Central memory CD8-positive, alpha-beta T cell (primary cell): ENCODE measurements around the gene ERC2.
"Not testable (repeated sequence)": the region's sequence is repeated elsewhere in the genome, so short reads cannot be mapped to it uniquely, and the experiment has no call there.

Source experiments
- ATAC-seq: fragments of 150-1000 bp; cut with Tn5 transposase; replicated peaks from 2 replicates; pipeline ENCODE4 v1.10.0; 2022; ENCODE audit warnings: mild to moderate bottlenecking, moderate FRiP score, moderate number of reproducible peaks; ENCODE audit not compliant: poor library complexity, severe bottlenecking; ENCODE audit errors: extremely low read depth
- DNase-seq, 2 donors: peaks; one replicate each; pipeline ENCODE4 v3.0.0; 2021; ENCODE audit warnings: low spot score in 2 of 2
- H3K27ac Mint-ChIP-seq: one replicate; pipeline ENCODE4 v1.8.0; 2022; ENCODE audit warnings: low read depth, mild to moderate bottlenecking, moderate library complexity, mixed read lengths
- H3K27me3 Mint-ChIP-seq: one replicate; pipeline ENCODE4 v1.8.0; 2022; ENCODE audit warnings: mixed read lengths
- H3K36me3 Mint-ChIP-seq: one replicate; pipeline ENCODE4 v1.8.0; 2022; ENCODE audit warnings: mild to moderate bottlenecking, moderate library complexity, mixed read lengths; ENCODE audit not compliant: insufficient read depth
- H3K4me1 Mint-ChIP-seq: one replicate; pipeline ENCODE4 v1.8.0; 2022; ENCODE audit warnings: mixed read lengths
- H3K4me3 Mint-ChIP-seq: one replicate; pipeline ENCODE4 v1.8.0; 2022; ENCODE audit warnings: mild to moderate bottlenecking, moderate library complexity, mixed read lengths
- H3K9me3 Mint-ChIP-seq: one replicate; pipeline ENCODE4 v1.8.0; 2022; ENCODE audit warnings: mixed read lengths

Gene ERC2

DNA sequence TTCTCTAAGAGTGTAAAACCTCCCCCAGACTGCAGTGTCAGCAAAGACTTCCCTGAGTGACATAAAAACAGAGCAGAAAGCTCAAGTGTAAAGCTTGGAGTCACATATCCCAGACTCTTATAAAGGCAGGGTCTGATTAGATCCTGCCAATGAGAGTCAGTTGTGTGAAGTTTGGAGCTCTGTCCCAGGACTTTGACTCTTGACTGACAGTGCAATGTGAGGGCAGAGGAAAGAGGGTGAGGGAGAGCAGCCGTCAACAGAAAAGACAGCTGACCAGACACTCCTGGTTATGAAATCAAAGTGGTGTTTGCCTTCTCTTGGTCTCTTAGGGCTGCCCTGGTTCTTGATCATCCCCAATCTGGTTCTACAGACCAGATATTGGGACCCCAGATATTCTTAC, 393.2 kb downstream of the ERC2 start:
- H3K27me3 Mint-ChIP-seq, result no peaks in the 10 kb centered on the region

DNA sequence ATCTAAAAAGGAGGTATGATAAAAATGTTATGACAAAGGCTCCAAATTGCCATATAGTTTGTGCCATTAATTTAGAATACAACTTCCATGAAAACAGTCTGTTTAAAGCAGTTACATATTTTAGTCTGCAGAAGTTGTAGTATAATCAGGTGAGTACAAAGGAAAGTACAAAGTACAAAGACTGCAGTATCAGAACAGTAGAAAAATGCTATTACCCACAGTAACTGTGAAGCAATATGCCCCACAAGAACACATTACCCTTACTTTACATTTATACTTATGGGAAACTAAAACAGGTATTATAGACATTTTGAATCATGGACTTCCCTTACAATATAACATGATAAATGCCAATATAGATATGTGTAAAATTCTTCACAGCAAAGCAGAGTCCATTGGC, 398.5 kb downstream of the ERC2 start:
- Mint-ChIP-seq H3K27ac (no peak overlapping the region), H3K9me3 (peaks cover 26% of the 10 kb centered on the region), H3K27me3 (no peaks in the 10 kb centered on the region), H3K4me1 (no peaks in the 10 kb centered on the region), H3K36me3 (no peaks in the 10 kb centered on the region), H3K4me3 (no peak overlapping the region)
- DNase-seq, result no peak
- no peak for ATAC-seq

More for the DNA sequence above, 393.2 kb downstream of the ERC2 start:
- Mint-ChIP-seq H3K4me3 (no peak overlapping the region), H3K36me3 (peaks cover 2% of the 10 kb centered on the region), H3K9me3 (peaks cover 5% of the 10 kb centered on the region), H3K27ac (no peak overlapping the region), H3K4me1 (no peaks in the 10 kb centered on the region)
- DNase-seq, result no peak
- no peak for ATAC-seq

DNA sequence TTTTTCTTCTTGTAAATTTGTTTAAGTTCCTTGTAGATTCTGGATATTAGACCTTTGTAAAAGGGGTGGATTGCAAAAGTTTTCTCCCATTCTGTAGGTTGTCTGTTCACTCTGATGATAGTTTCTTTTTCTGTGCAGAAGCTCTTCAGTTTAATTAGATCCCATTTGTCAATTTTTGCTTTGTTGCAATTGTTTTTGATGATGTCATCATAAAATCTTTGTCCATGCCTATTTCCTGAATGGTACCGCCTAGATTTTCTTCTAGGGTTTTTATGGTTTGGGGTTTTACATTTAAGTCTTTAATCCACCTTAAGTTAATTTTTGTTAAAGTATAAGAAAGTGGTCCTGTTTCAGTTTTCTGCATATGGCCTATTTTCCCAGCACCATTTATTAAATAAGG, 401.9 kb downstream of the ERC2 start:
- not testable (repeated sequence) for H3K36me3 Mint-ChIP-seq, H3K27me3 Mint-ChIP-seq, H3K27ac Mint-ChIP-seq, ATAC-seq, DNase-seq, H3K4me1 Mint-ChIP-seq, H3K4me3 Mint-ChIP-seq
- peaks cover 26% of the 10 kb centered on the region for H3K9me3 Mint-ChIP-seq

DNA sequence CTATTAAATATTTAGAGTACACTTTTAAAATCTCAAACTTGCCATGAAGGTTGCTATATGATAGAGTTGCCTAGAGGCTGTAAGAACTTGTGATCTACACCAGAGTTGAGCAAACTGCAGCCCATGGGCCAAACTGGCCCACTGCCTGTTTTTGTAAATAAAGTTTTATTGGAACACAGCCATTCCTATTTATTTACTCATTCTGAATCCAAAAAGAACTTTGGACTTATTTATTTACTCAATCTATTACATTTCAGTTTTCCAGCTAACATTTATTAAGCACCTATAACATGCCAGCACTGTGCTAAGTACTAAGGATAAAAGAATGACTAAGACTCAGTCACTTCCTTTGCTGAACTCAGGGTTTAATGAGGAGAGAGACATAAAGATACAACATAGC, 403.6 kb downstream of the ERC2 start:
- no peaks in the 10 kb centered on the region for H3K27me3 Mint-ChIP-seq
- no peak for ATAC-seq
- no peak for DNase-seq
- peaks cover 19% of the 10 kb centered on the region for H3K9me3 Mint-ChIP-seq
- no peaks in the 10 kb centered on the region for H3K36me3 Mint-ChIP-seq
- H3K4me1 Mint-ChIP-seq, result no peaks in the 10 kb centered on the region
- H3K27ac Mint-ChIP-seq, result no peak overlapping the region
- no peak overlapping the region for H3K4me3 Mint-ChIP-seq

DNA sequence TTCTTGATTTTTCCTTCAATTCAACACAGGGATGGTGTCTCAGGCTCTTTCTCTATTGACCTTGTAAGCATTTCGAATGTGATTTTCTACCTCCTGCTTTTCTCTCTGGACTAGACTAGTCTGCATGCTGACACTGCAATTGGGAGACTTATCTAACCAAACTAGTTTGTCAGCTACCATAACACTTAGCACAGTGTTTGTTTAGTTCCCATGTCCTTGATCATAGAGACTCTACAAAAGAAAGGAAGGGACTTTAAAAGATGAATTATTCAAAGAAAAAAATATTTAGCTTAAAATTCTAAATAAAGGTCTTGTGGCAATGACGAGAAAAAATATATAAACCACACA, 407.0 kb downstream of the ERC2 start:
- DNase-seq (no peak), ATAC-seq (no peak)
- H3K27ac Mint-ChIP-seq, result no peak overlapping the region
- H3K4me3 Mint-ChIP-seq, result no peak overlapping the region
- H3K27me3 Mint-ChIP-seq, result no peaks in the 10 kb centered on the region
- H3K9me3 Mint-ChIP-seq, result peaks cover 5% of the 10 kb centered on the region
- no peaks in the 10 kb centered on the region for H3K36me3 Mint-ChIP-seq
- no peaks in the 10 kb centered on the region for H3K4me1 Mint-ChIP-seq

DNA sequence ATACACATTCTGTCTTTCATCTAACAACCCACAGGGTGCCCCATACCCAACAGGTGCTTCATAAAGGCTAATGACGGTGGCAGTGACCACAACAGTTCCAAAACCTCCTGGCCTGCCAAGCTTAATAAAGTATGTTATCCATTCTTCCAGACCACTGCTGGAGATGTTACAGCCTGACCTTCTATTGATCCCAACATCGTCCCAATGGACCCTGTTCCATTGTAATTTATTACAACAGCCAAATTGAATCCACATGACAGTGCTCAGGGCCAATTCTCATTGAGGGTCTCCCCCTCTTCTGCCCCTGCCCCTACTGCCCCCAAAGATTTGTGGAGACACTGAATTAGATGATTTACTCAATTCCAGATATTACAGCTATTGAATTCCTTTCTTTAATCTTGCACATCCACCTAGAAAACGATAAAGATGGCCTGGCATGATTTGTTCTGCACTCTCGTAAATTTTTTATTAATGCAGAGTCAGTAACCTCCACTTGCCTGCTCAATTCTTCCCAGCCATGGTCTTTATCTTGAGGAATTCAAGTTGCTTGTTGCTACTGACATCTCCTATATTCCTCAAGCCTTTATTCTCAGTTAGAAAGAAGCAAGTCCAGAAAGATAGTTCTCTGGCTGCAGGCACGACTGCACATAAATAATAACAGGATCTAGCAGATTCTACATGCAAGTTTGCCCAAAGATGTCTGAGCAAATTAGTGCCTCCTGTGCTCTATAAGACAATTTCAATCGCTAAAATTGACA, 407.6 kb downstream of the ERC2 start:
- Mint-ChIP-seq H3K36me3 (no peaks in the 10 kb centered on the region), H3K4me1 (no peaks in the 10 kb centered on the region), H3K27me3 (no peaks in the 10 kb centered on the region), H3K9me3 (peaks cover 4% of the 10 kb centered on the region), H3K4me3 (no peak overlapping the region), H3K27ac (no peak overlapping the region)
- DNase-seq (no peak), ATAC-seq (no peak)

DNA sequence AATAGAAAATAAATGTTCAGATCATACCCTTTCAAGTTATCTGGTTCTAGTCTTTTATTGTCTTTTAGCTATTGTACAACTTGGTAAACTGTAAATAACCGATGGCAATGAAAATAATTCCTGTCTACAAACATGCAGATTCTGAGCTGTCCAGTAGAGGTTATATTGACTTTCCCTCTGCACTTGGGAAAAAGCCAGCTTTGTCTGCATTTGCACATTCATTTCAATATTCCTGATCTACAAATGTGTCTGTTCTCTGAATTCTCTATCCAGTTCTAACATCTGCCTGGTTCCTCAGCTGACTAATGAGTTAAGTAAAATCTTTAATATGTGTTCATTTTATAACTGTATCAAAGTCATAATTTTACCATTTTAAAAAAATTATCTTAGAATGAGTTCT, 408.5 kb downstream of the ERC2 start:
- no peak for ATAC-seq
- H3K4me3 Mint-ChIP-seq, result no peak overlapping the region
- H3K36me3 Mint-ChIP-seq, result no peaks in the 10 kb centered on the region

DNA sequence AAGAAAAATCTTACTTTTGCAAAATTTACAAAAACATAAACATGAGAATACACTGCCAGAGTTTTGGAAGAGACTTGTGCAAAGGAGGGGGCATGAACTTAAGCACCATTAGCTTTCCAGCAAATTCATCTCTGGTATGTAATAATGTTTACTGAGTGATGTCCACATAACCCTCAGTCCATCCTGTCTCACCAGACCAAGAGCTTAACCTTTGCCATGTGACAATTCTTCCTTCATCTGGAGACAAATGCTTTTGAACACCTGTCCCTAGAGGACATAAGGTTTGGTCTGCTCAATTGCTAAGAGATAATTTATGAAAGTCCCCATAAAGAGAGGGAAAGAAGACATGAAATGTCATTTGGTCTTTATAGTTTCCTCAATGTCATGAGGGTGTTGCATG, 412.3 kb downstream of the ERC2 start:
- DNase-seq, result no peak
- H3K4me3 Mint-ChIP-seq, result no peak overlapping the region
- no peaks in the 10 kb centered on the region for H3K36me3 Mint-ChIP-seq
- no peaks in the 10 kb centered on the region for H3K4me1 Mint-ChIP-seq
- no peaks in the 10 kb centered on the region for H3K9me3 Mint-ChIP-seq
- no peak overlapping the region for H3K27ac Mint-ChIP-seq
- no peak for ATAC-seq
- no peaks in the 10 kb centered on the region for H3K27me3 Mint-ChIP-seq

More for the DNA sequence above, 408.5 kb downstream of the ERC2 start:
- H3K4me1 Mint-ChIP-seq, result no peaks in the 10 kb centered on the region
- no peak for DNase-seq
- H3K9me3 Mint-ChIP-seq, result no peaks in the 10 kb centered on the region
- H3K27ac Mint-ChIP-seq, result no peak overlapping the region
- H3K27me3 Mint-ChIP-seq, result no peaks in the 10 kb centered on the region

DNA sequence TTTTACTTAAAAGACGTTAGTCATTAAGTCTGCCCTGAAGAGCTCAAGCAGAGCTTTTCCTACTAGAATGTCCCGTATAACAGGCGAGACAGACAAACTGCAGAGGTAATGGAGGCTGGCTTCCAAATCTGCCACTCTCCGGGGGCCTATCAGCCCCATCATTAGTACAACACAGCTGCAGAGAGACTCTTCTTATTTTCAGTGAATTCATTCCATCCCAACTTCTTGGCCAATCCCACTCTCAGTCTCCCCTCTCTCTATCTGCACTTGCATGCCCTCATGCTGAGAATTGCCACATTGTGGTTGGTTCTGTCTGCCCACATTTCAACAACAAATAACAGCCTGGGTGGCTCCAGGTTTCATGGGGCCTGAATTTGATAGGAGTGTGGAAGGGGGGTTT, 412.7 kb downstream of the ERC2 start:
- ATAC-seq, result no peak
- peaks cover 2% of the 10 kb centered on the region for H3K9me3 Mint-ChIP-seq
- H3K27ac Mint-ChIP-seq, result no peak overlapping the region
- no peak overlapping the region for H3K4me3 Mint-ChIP-seq
- H3K27me3 Mint-ChIP-seq, result no peaks in the 10 kb centered on the region
- no peaks in the 10 kb centered on the region for H3K36me3 Mint-ChIP-seq
- DNase-seq, result no peak
- no peaks in the 10 kb centered on the region for H3K4me1 Mint-ChIP-seq

DNA sequence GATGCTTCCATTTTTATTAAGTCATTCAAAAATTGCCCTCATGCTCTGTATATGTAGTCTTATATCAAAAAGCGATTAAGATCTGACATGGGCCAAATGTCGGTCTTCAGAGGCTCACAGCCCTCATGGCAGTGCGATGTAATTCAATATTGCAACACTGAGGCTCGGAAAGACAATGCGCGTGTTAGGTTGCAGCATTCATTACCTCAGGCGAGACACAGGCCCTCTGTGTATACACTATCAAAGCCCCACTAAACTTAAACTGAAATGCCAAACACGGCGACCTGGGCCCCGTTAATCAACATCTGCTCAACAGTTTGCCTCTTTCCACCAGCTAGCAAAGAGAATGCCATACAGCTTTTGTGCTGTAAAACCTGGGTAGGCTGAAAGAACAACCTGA, 413.4 kb downstream of the ERC2 start:
- DNase-seq (no peak), ATAC-seq (no peak)
- no peaks in the 10 kb centered on the region for H3K27me3 Mint-ChIP-seq
- no peaks in the 10 kb centered on the region for H3K4me1 Mint-ChIP-seq
- H3K27ac Mint-ChIP-seq, result no peak overlapping the region
- peaks cover 4% of the 10 kb centered on the region for H3K9me3 Mint-ChIP-seq
- H3K36me3 Mint-ChIP-seq, result no peaks in the 10 kb centered on the region
- no peak overlapping the region for H3K4me3 Mint-ChIP-seq

DNA sequence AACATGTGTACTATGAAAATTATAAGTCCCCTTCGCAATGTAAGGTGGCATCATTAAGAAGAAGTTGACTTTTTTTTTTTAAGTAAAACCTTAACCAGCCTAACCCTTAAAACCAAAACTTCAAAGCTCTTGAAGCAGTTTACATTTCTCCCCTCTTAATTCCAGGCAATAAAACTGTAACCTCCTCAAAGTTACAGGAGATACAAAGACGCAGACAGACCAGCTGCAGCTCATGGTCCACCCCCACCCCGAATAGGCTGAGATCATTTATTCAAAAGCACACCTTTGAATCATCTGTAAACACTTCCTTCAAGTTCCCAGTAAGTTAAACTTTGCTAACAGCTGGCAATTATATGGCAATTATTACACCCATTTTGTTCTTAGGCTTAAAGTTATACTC, 414.5 kb downstream of the ERC2 start:
- H3K4me1 Mint-ChIP-seq, result no peaks in the 10 kb centered on the region
- H3K4me3 Mint-ChIP-seq, result no peak overlapping the region
- H3K36me3 Mint-ChIP-seq, result no peaks in the 10 kb centered on the region

DNA sequence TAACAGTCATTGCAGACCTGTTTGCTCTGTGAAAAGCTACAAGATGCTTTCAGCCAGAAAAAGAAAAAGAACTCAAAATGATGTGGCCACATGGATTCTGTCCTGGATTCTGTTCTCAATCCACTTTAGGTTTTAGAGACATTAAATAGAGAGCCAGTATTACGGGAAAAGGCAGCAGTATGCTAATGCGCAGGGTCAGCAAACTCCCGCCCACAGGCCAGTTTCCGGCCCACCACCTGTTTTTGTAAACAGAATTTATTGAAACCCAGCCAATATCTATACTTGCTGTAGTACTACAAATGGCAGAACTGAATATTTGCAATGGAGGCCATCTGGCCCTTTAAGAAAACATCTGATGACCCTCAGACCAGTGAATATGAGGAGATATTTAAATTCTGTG, 416.1 kb downstream of the ERC2 start:
- DNase-seq (no peak), ATAC-seq (no peak)
- Mint-ChIP-seq H3K36me3 (no peaks in the 10 kb centered on the region), H3K27ac (no peak overlapping the region), H3K4me3 (no peak overlapping the region), H3K9me3 (peaks cover 4% of the 10 kb centered on the region), H3K27me3 (no peaks in the 10 kb centered on the region), H3K4me1 (no peaks in the 10 kb centered on the region)

More for the DNA sequence above, 414.5 kb downstream of the ERC2 start:
- DNase-seq (no peak), ATAC-seq (no peak)
- H3K27ac Mint-ChIP-seq, result no peak overlapping the region
- no peaks in the 10 kb centered on the region for H3K27me3 Mint-ChIP-seq
- peaks cover 4% of the 10 kb centered on the region for H3K9me3 Mint-ChIP-seq

DNA sequence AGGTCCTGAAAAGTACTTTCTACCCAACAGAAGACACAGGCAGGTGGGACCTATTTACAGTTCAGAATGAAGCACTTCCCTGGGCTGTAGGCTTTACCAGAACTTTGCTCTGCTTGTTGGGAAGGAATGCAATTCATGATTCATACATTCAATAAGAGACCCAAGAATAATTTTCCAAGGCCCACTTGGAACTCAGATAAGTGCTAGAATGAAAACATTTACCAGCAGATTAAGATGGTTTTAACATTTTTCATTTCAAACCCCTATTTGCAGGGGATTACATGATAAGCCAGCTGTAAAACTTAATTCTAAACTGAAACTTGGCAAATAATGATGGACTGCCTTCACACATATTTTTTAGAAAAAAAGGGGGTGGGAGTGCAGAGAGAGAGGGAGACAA, 417.2 kb downstream of the ERC2 start:
- DNase-seq (no peak), ATAC-seq (no peak)
- Mint-ChIP-seq H3K27ac (no peak overlapping the region), H3K27me3 (no peaks in the 10 kb centered on the region), H3K4me1 (no peaks in the 10 kb centered on the region), H3K9me3 (peaks cover 4% of the 10 kb centered on the region), H3K36me3 (no peaks in the 10 kb centered on the region), H3K4me3 (no peak overlapping the region)
